Stimulated activated CD4-positive, alpha-beta T cell treated with anti-CD3 and anti-CD28 coated beads, Interleukin-1b, Interleukin-23, amount 100 ng/mL, for 4 hours (primary cell): ENCODE measurements around the gene CAMK2A.

ENCODE experiments used
- DNase-seq, 2 donors: peaks; one replicate each; pipeline ENCODE4 v3.0.0-alpha.2; 2020; ENCODE audit warnings: low read depth in 2 of 2

CAMK2A gene

GRCh38 chr5:150315245-150315644 is 25.7 kb upstream of the CAMK2A start:
- no peak for DNase-seq

GRCh38 chr5:150313921-150314716 is 24.5 kb upstream of the CAMK2A start:
- no peak for DNase-seq

GRCh38 chr5:150313501-150313900 is 23.9 kb upstream of the CAMK2A start:
- DNase-seq = no peak

GRCh38 chr5:150312518-150312917 is 22.9 kb upstream of the CAMK2A start:
- DNase-seq = no peak

- no peak for DNase-seq
Observed at GRCh38 chr5:150311015-150311692, 21.6 kb upstream of the CAMK2A start.

- DNase-seq = no peak
Observed at GRCh38 chr5:150310246-150310645, 20.7 kb upstream of the CAMK2A start.

GRCh38 chr5:150309886-150310239 is 20.3 kb upstream of the CAMK2A start:
- DNase-seq = no peak

GRCh38 chr5:150309101-150309885 is 19.7 kb upstream of the CAMK2A start:
- no peak for DNase-seq

GRCh38 chr5:150307617-150308426 is 18.2 kb upstream of the CAMK2A start:
- DNase-seq = no peak

GRCh38 chr5:150306775-150307174 is 17.2 kb upstream of the CAMK2A start:
- DNase-seq = no peak

- no peak for DNase-seq
Observed at GRCh38 chr5:150305557-150305956, 16.0 kb upstream of the CAMK2A start.

GRCh38 chr5:150305095-150305494 is 15.5 kb upstream of the CAMK2A start:
- no peak for DNase-seq

- DNase-seq = no peak
Observed at GRCh38 chr5:150304481-150305081, 15.0 kb upstream of the CAMK2A start.

GRCh38 chr5:150303660-150304386 is 14.2 kb upstream of the CAMK2A start:
- DNase-seq = no peak

GRCh38 chr5:150303070-150303615 is 13.6 kb upstream of the CAMK2A start:
- DNase-seq = no peak

- no peak for DNase-seq
Observed at GRCh38 chr5:150302301-150303069, 12.9 kb upstream of the CAMK2A start, which contains the start of gene ARSI. ARSI (minus strand) TSS chr5:150302905; CDS start chr5:150302373, 532 bp downstream.

- no peak for DNase-seq
Observed at GRCh38 chr5:150301901-150302300, 12.3 kb upstream of the CAMK2A start.

GRCh38 chr5:150301170-150301505 is 11.6 kb upstream of the CAMK2A start:
- no peak for DNase-seq

GRCh38 chr5:150300496-150301169 is 11.1 kb upstream of the CAMK2A start:
- no peak for DNase-seq
